GM12892 (cell line): Measurements from ENCODE around the gene ITGB1.

Experiments used
- POLR2A ChIP-seq: IDR thresholded peaks from 2 replicates; pipeline ENCODE4 v1.6.1; 2011; ENCODE audit warnings: low read depth, low read length, control low read depth
- POLR2AphosphoS5 ChIP-seq: IDR thresholded peaks from 2 replicates; pipeline ENCODE4 v1.6.1; 2011; ENCODE audit warnings: low read depth, low read length, control low read depth

DNA sequence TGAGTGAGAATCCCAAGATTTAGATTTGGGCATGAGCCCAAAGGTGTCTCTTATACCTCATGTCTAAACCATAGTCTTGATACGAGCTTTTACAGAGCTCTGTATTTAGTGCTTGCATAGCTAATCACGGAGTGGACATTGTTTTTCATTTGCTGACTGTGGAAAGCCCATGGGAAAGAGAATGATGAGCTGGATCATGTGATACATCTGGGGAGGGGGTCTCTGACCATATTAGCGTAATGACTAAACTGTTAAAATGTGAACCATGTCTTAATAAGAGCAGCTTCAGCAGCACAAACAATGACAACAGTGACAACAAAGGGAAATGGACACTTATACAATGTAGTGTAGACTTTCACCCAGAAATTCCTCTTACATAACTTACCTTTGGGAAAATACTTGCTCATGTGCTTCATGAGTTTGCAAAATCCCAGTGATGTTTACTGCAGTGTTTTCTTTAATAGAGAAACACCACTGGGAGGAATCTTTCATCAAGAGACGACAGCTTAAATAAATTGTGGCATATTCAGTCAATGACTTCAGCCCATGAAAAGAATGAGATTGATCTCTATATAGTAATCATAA is 44.0 kb upstream of the ITGB1 start:
- no peak for TF ChIP-seq POLR2A
- TF ChIP-seq POLR2AphosphoS5: no peak
